H1 (cell line): Measurements from ENCODE around the gene ZSCAN1.
A peak's percentile ranks its signal among the peaks of the same experiment; 100 is the strongest.

Source experiments
- CBX5 ChIP-seq: fragments of 300-800, 300-1000 bp; sonication (generic); IDR thresholded peaks from 2 replicates; pipeline ENCODE4 v1.7.1; 2016; ENCODE audit warnings: antibody characterized with exemption, low read length, low read depth
- CREB1 ChIP-seq: IDR thresholded peaks from 2 replicates; pipeline ENCODE4 v1.6.1; 2012; ENCODE audit warnings: inconsistent platforms
- EP300 ChIP-seq, 2 experiments: IDR thresholded peaks; 1 replicate in 1 of 2; 2 replicates in 1 of 2; pipeline ENCODE4 v1.6.1; 2011 to 2012; ENCODE audit warnings: low read depth in 2 of 2, low read length in 2 of 2, mild to moderate bottlenecking in 2 of 2, borderline replicate concordance in 1 of 2, inconsistent platforms in 1 of 2, moderate library complexity in 1 of 2
- JUN ChIP-seq: IDR thresholded peaks from 2 replicates; pipeline ENCODE4 v1.6.1; 2011; ENCODE audit warnings: low read depth, mild to moderate bottlenecking, improper control_type of control experiment, low read length
- NRF1 ChIP-seq: IDR thresholded peaks from 2 replicates; pipeline ENCODE4 v1.6.1; 2011; ENCODE audit warnings: mild to moderate bottlenecking, low read depth, low read length, improper control_type of control experiment
- TAF1 ChIP-seq: IDR thresholded peaks from 2 replicates; pipeline ENCODE4 v1.6.1; 2011; ENCODE audit warnings: mild to moderate bottlenecking, low read depth, low read length
- TBP ChIP-seq: IDR thresholded peaks from 2 replicates; pipeline ENCODE4 v1.6.1; 2011; ENCODE audit warnings: low read depth, low read length, improper control_type of control experiment
- TF ChIP-seq, protein P1 (sequence below), 3 experiments: IDR thresholded peaks; 1 replicate in 2 of 3; 2 replicates in 1 of 3; pipeline versions ENCODE4 v1.5.1 to v1.6.1; 2011; ENCODE audit warnings: low read length in 3 of 3, mild to moderate bottlenecking in 3 of 3, inconsistent platforms in 2 of 3, low read depth in 1 of 3, moderate library complexity in 1 of 3; ENCODE audit not compliant: insufficient read depth in 1 of 3; ENCODE audit errors: control extremely low read depth in 1 of 3

DNA sequence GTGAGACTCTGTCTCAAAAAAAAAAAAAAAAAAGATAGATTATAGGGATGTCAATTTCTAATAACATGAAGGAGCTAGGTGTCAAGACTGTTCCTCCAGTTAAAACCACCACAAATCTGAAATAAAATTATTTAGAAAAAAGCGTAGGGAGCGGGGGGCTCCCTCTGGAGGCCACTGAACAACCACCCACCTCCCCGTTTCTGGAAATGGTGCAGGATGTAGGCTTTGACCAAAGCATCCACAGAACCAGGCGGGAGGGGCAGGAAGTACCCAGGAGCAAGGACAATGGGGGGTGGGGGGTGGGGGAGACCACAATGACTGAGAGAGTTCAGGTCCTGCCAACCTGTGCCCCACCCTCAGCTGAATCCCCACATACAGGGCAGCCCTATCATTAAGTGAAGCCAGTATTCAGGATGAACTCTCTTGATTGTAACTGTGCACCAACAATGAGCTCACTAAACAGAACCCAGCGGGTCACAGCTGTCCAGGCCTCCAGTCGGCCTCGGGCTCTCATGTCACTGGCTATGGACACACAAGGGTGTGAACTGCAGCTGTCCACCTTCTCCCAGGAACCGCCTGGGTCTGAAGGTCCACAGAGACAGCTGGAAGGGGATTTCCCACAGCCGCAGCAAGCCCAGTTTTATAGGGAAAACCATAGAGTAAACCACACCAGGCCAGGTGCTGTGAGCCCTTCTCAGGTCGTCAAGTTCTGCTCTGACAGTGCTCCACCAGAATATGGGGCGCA lies 57.6 kb downstream of the ZSCAN1 start:
- TF ChIP-seq EP300 (IDR thresholded peaks at IDR 0.05; ENCODE audit: borderline replicate concordance in 1 of 2, low read depth in 2 of 2, low read length in 2 of 2), result no peak
- TF ChIP-seq CBX5, result no peak
- TF ChIP-seq NRF1, result no peak
- no peak for TF ChIP-seq CREB1
- TF ChIP-seq JUN, result no peak
- TF ChIP-seq, protein P1, sequence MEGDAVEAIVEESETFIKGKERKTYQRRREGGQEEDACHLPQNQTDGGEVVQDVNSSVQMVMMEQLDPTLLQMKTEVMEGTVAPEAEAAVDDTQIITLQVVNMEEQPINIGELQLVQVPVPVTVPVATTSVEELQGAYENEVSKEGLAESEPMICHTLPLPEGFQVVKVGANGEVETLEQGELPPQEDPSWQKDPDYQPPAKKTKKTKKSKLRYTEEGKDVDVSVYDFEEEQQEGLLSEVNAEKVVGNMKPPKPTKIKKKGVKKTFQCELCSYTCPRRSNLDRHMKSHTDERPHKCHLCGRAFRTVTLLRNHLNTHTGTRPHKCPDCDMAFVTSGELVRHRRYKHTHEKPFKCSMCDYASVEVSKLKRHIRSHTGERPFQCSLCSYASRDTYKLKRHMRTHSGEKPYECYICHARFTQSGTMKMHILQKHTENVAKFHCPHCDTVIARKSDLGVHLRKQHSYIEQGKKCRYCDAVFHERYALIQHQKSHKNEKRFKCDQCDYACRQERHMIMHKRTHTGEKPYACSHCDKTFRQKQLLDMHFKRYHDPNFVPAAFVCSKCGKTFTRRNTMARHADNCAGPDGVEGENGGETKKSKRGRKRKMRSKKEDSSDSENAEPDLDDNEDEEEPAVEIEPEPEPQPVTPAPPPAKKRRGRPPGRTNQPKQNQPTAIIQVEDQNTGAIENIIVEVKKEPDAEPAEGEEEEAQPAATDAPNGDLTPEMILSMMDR (IDR thresholded peaks at IDR 0.05; ENCODE audit: control extremely low read depth in 1 of 3, insufficient read depth in 1 of 3, low read depth in 1 of 3, low read length in 3 of 3), result peak in 1 of 3 experiments; percentile 23; a peak in 1 of 4 replicates
- TF ChIP-seq TAF1, result no peak
- TF ChIP-seq TBP, result no peak
